ENCODE results near the gene MAL. TPM values are rescaled to one million over a fixed set of nuclear protein-coding genes. Genes with fewer than 3 reads are reported as not detected.

MAL gene
- total RNA-seq, 1 donor from 2014 or later: not detected

DNA sequence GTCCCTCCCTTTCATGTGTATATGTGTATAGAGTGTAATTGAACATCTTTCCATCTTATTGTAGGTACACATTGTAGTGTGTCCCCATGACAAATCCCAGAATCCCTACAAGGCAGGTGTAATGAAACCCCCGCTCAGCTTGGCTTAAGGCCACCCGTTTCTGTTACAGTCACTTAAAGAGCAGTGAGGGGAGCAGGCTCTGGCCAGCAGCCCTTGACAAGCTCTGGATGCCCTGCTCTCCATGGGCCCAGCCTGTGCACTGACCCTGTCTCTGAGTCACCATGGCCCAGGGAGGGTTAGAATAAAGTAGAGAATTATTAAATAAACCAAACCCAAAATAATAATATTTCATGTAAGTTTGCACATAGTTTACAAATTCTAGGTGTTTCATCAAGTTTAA, 17.2 kb upstream of the MAL start:
- Histone ChIP-seq H3K27me3 (no peaks in the 10 kb centered on the region), H3K4me3 (no peak overlapping the region), H3K4me1 (no peaks in the 10 kb centered on the region), H3K9me3 (no peaks in the 10 kb centered on the region), H3K36me3 (no peaks in the 10 kb centered on the region), H3K27ac (no peak overlapping the region)
- intact Hi-C loops (cut with DNase I): no loop called here
- no peak for DNase-seq (ENCODE audit: low spot score in 2 of 2)
- no peak for TF ChIP-seq CTCF (IDR thresholded peaks at IDR 0.05)

DNA sequence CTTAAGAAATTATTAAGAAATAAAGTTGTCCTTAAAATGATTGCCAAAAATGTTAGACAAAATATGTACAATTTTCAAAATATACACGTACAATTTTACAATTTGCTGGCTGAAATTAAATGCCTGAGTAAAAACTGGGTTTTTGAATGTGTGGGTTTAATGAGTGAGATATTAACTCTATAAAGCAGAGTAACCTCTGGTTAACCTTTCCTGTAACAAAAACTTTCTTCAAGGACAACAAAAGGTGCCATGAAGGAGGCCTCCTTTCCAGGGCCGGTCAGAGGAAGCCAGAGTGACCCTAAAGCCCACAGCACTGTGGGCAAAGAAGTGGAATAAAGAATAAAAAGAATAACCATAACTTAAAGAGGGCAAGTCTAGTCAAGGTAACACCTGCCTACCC, 16.5 kb upstream of the MAL start:
- Histone ChIP-seq H3K27ac (no peak overlapping the region), H3K27me3 (no peaks in the 10 kb centered on the region), H3K36me3 (no peaks in the 10 kb centered on the region), H3K9me3 (no peaks in the 10 kb centered on the region), H3K4me3 (no peak overlapping the region), H3K4me1 (no peaks in the 10 kb centered on the region)
- no peak for DNase-seq (ENCODE audit: low spot score in 2 of 2)
- no peak for TF ChIP-seq CTCF (IDR thresholded peaks at IDR 0.05)
- intact Hi-C loops (cut with DNase I): no loop called here

DNA sequence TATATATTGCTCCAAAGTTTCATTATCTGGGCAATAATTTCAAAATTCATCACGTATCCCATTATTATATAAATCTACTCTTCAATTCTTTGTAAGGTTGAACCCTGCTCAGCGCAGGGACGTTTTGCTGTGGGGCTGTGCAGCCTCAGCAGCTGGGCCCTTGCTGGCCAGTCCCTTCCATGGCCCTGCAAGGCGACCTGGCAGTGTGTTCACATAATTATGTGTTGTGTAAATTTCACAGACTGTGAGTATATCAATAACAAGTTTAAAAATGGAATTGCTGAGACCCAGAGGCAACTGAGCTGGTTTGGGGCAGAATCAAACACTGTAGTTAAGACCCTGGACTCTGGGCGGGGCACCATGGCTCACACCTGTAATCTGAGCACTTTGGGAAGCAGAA, 16.1 kb upstream of the MAL start:
- Histone ChIP-seq H3K4me3 (no peak overlapping the region), H3K36me3 (no peaks in the 10 kb centered on the region), H3K9me3 (no peaks in the 10 kb centered on the region), H3K4me1 (no peaks in the 10 kb centered on the region), H3K27ac (no peak overlapping the region), H3K27me3 (no peaks in the 10 kb centered on the region)
- no peak for TF ChIP-seq CTCF (IDR thresholded peaks at IDR 0.05)
- DNase-seq (ENCODE audit: low spot score in 2 of 2): no peak
- intact Hi-C loops (cut with DNase I): no loop called here

GRCh38 chr2:95010126-95010525, 15.4 kb upstream of the MAL start:
- no peaks in the 10 kb centered on the region for H3K27me3 ChIP-seq
- no peak for TF ChIP-seq CTCF (IDR thresholded peaks at IDR 0.05)
- no peak overlapping the region for H3K4me3 ChIP-seq
- no peak overlapping the region for H3K27ac ChIP-seq
- no peak for DNase-seq (ENCODE audit: low spot score in 2 of 2)
- no peaks in the 10 kb centered on the region for H3K36me3 ChIP-seq
- no peaks in the 10 kb centered on the region for H3K9me3 ChIP-seq
- no peaks in the 10 kb centered on the region for H3K4me1 ChIP-seq
- intact Hi-C loops (cut with DNase I): no loop called here

- H3K36me3 ChIP-seq: no peaks in the 10 kb centered on the region
- intact Hi-C loops (cut with DNase I): no loop called here
- no peak for DNase-seq (ENCODE audit: low spot score in 2 of 2)
Observed at GRCh38 chr2:95010718-95011117, 14.8 kb upstream of the MAL start.

More at GRCh38 chr2:95010718-95011117, 14.8 kb upstream of the MAL start:
- H3K4me3 ChIP-seq: no peak overlapping the region
- no peaks in the 10 kb centered on the region for H3K9me3 ChIP-seq
- TF ChIP-seq CTCF (IDR thresholded peaks at IDR 0.05): no peak
- no peaks in the 10 kb centered on the region for H3K4me1 ChIP-seq
- H3K27ac ChIP-seq: no peak overlapping the region
- no peaks in the 10 kb centered on the region for H3K27me3 ChIP-seq
